Hepatocyte (in vitro differentiated cells): ENCODE data around the gene WDR4. TPM values are rescaled to one million over a fixed set of nuclear protein-coding genes. Genes with fewer than 3 reads are reported as not detected.
"Not testable (repeated sequence)": the region's sequence is repeated elsewhere in the genome, so short reads cannot be mapped to it uniquely, and the experiment has no call there.

Experiments
- DNase-seq: peaks from one replicate; pipeline ENCODE4 v3.0.0-alpha.2; 2016; ENCODE audit warnings: low spot score
- H2AFZ ChIP-seq: fragments of 200-600 bp; sonication (generic); 2 replicates; pipeline ENCODE4 v1.6.0; 2016; ENCODE audit warnings: antibody characterized with exemption, mild to moderate bottlenecking
- H3K27ac ChIP-seq: fragments of 200-600 bp; sonication (generic); 2 replicates; pipeline ENCODE4 v1.5.1; 2016; ENCODE audit warnings: mild to moderate bottlenecking
- H3K27me3 ChIP-seq: fragments of 200-600 bp; sonication (generic); 2 replicates; pipeline ENCODE4 v1.6.1; 2016
- H3K36me3 ChIP-seq: fragments of 200-600 bp; sonication (generic); replicated peaks from 2 replicates; pipeline ENCODE4 v1.5.1; 2016; ENCODE audit warnings: low read depth; ENCODE audit not compliant: insufficient read depth
- H3K4me1 ChIP-seq: fragments of 200-600 bp; sonication (generic); 2 replicates; pipeline ENCODE4 v1.5.1; 2016; ENCODE audit warnings: mild to moderate bottlenecking, moderate library complexity; ENCODE audit not compliant: insufficient read depth
- H3K4me2 ChIP-seq: fragments of 200-600 bp; sonication (generic); 2 replicates; pipeline ENCODE4 v1.6.0; 2016
- H3K4me3 ChIP-seq: fragments of 200-600 bp; sonication (generic); 2 replicates; pipeline ENCODE4 v1.5.1; 2016; ENCODE audit warnings: mild to moderate bottlenecking
- H3K79me2 ChIP-seq: fragments of 200-600 bp; sonication (generic); 2 replicates; pipeline ENCODE4 v1.6.0; 2017; ENCODE audit warnings: mild to moderate bottlenecking
- H3K9me2 ChIP-seq: fragments of 200-600 bp; sonication (generic); replicated peaks from 2 replicates; pipeline ENCODE4 v1.6.0; 2017; ENCODE audit warnings: mild to moderate bottlenecking; ENCODE audit not compliant: insufficient read depth
- H3K9me3 ChIP-seq: fragments of 200-600 bp; sonication (generic); 2 replicates; pipeline ENCODE4 v1.5.1; 2016; ENCODE audit warnings: low read depth, mild to moderate bottlenecking
- H4K20me1 ChIP-seq: fragments of 200-600 bp; sonication (generic); 2 replicates; pipeline ENCODE4 v1.6.0; 2016; ENCODE audit warnings: mild to moderate bottlenecking; ENCODE audit not compliant: insufficient read depth, poor library complexity, severe bottlenecking
- EZH2 ChIP-seq: fragments of 200-600 bp; sonication (generic); IDR thresholded peaks from 2 replicates; pipeline ENCODE4 v1.6.1; 2016; ENCODE audit warnings: antibody characterized with exemption, mild to moderate bottlenecking, borderline replicate concordance
- EZH2phosphoT487 ChIP-seq: fragments of 200-600 bp; sonication (generic); IDR thresholded peaks from one replicate; pipeline ENCODE4 v1.6.1; 2018; ENCODE audit warnings: antibody characterized with exemption, mild to moderate bottlenecking, low read depth, moderate library complexity; ENCODE audit not compliant: unreplicated experiment, severe bottlenecking
- WGBS: methylation state at CpG from one replicate; pipeline ENCODE4 v1.1.6; 2016; ENCODE audit warnings: low lambda C conversion rate; ENCODE audit errors: missing lambda C conversion rate; 5-methylcytosine and 5-hydroxymethylcytosine counted together
- polyA plus RNA-seq: library from polyadenylated mRNA; unstranded; fragments of >200 nt; fragmentation: Nextera tagmentation; extraction: Ambion mirVana; gene quantifications from 2 replicates; pipeline ENCODE4 v1.2.1, GENCODE V29; 2016
- total RNA-seq: library from RNA; depleted of rRNA; stranded (reverse); fragments of >200 nt; gene quantifications from 2 replicates; pipeline ENCODE4 v1.2.3, GENCODE V29; 2014
- TF ChIP-seq, protein P1 (sequence below): fragments of 200-600 bp; sonication (generic); IDR thresholded peaks from 2 replicates; pipeline ENCODE4 v1.5.1; 2016; ENCODE audit warnings: antibody characterized with exemption, mild to moderate bottlenecking; ENCODE audit not compliant: poor library complexity

The WDR4 gene
- total and polyA plus RNA-seq, 2 experiments from 2014 or later = 6.4 to 11.1 TPM

DNA sequence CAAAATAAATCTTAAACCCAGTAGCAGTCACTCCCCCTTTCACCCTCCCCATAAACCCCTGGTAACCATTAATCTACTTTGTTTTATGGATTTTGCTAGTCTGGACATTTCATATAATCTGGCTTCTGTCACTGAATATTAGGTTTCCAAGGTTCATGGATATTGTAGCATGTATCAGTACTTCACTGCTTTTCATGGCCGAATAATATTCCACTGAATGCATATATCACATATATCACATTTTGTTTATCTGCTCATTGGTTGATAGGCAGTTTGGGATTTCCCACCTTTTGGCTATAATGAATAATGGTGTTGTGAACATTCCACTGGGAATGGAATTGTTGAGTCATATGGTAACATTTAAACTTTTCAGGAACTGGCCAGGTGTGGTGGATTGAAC is 4.6 kb upstream of the WDR4 start:
- no peak overlapping the region for H3K4me2 ChIP-seq
- no peaks in the 10 kb centered on the region for H4K20me1 ChIP-seq
- DNase-seq = no peak
- TF ChIP-seq, protein P1, sequence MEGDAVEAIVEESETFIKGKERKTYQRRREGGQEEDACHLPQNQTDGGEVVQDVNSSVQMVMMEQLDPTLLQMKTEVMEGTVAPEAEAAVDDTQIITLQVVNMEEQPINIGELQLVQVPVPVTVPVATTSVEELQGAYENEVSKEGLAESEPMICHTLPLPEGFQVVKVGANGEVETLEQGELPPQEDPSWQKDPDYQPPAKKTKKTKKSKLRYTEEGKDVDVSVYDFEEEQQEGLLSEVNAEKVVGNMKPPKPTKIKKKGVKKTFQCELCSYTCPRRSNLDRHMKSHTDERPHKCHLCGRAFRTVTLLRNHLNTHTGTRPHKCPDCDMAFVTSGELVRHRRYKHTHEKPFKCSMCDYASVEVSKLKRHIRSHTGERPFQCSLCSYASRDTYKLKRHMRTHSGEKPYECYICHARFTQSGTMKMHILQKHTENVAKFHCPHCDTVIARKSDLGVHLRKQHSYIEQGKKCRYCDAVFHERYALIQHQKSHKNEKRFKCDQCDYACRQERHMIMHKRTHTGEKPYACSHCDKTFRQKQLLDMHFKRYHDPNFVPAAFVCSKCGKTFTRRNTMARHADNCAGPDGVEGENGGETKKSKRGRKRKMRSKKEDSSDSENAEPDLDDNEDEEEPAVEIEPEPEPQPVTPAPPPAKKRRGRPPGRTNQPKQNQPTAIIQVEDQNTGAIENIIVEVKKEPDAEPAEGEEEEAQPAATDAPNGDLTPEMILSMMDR = no peak
- no peak for TF ChIP-seq EZH2
- TF ChIP-seq EZH2phosphoT487 = no peak
- no peak overlapping the region for H3K27ac ChIP-seq
- H3K9me3 ChIP-seq = no peaks in the 10 kb centered on the region
- no peaks in the 10 kb centered on the region for H3K4me1 ChIP-seq
- H2AFZ ChIP-seq = no peak overlapping the region
- peaks cover 10% of the 10 kb centered on the region for H3K79me2 ChIP-seq
- H3K36me3 ChIP-seq = no peaks in the 10 kb centered on the region
- H3K9me2 ChIP-seq = no peaks in the 10 kb centered on the region
- H3K27me3 ChIP-seq = no peaks in the 10 kb centered on the region
- WGBS = 96% methylated on average over 1 of the region's 1 CpG
- no peak overlapping the region for H3K4me3 ChIP-seq

DNA sequence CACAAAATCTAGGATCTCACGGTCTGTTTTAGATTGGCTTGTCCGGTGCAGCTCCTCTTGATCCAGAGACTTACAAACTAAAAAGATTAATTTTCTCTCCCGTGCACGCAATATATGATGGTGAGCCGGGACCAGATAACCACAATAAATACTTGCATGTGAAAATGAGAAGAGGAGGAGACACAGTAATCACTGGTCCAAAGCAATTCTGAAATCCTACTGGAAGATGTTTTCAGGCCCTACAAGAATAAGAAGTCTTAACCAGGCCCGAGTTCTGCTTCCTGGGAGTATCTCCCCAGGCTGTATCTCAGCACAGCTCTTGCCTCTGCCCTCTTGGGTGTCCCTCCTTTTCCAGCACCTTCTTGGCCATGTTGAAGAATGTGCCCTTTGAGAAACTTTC is 1.0 kb upstream of the WDR4 start:
- peaks cover 27% of the 10 kb centered on the region for H3K79me2 ChIP-seq
- WGBS = 94% methylated on average over 6 of the region's 6 CpGs
- no peaks in the 10 kb centered on the region for H3K9me3 ChIP-seq
- no peaks in the 10 kb centered on the region for H3K27me3 ChIP-seq
- H2AFZ ChIP-seq = peak overlapping the region; percentile 95
- H3K27ac ChIP-seq = peak overlapping the region; percentile 93
- no peaks in the 10 kb centered on the region for H3K36me3 ChIP-seq
- H3K4me2 ChIP-seq = peak overlapping the region; percentile 79
- H3K9me2 ChIP-seq = no peaks in the 10 kb centered on the region
- TF ChIP-seq EZH2 = no peak
- TF ChIP-seq, protein P1 = no peak
- no peak for TF ChIP-seq EZH2phosphoT487
- DNase-seq = no peak
- peak overlapping the region; percentile 71 for H3K4me3 ChIP-seq
- H4K20me1 ChIP-seq = no peaks in the 10 kb centered on the region
- peaks cover 4% of the 10 kb centered on the region for H3K4me1 ChIP-seq

DNA sequence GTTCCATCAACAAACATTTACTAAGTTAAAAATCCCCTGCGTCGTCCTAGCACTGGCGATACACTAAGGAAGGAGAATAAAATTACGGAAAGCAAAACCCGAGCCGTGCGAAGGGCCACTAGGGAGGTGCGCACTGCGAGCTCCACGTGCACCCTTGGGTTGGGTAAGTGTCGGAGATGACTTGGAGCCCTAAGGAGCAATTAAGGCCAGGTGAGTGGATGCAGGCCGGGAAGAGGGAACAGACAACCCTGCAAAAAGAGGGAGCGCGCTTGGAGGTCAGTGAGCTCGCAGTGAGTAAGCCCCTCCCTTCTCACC is 704 bp downstream of the WDR4 start:
- Histone ChIP-seq H2AFZ (peak overlapping the region; percentile 84), H3K27me3 (no peaks in the 10 kb centered on the region), H4K20me1 (no peaks in the 10 kb centered on the region), H3K4me3 (peak overlapping the region; percentile 90), H3K36me3 (no peaks in the 10 kb centered on the region), H3K4me1 (peaks cover 4% of the 10 kb centered on the region), H3K79me2 (peaks cover 27% of the 10 kb centered on the region), H3K9me3 (no peaks in the 10 kb centered on the region), H3K9me2 (no peaks in the 10 kb centered on the region), H3K4me2 (peak overlapping the region; percentile 93), H3K27ac (peak overlapping the region; percentile 93)
- no peak for DNase-seq
- no peak for TF ChIP-seq EZH2
- TF ChIP-seq EZH2phosphoT487 = no peak
- TF ChIP-seq, protein P1 = no peak
- 3% methylated on average over 15 of the region's 15 CpGs for WGBS

DNA sequence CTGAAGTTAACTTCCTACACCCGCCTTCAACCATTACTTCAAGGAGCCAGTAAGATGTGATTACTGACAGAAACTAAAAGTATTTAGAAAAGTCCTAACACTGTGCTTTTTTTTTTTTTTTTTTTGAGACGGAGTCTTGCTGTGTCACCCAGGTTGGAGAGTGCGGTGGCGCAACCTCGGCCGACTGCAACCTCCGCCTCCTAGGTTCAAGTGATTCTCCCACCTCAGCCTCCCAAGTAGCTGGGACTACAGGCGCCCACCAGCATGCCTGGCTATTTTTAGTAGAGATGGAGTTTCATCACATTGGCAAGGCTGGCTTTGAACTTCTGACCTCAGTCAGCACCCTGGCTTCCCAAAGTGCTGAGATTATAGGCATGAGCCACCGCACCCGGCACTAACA is 3.5 kb downstream of the WDR4 start:
- H3K27me3 ChIP-seq, H3K9me2 ChIP-seq, DNase-seq, H4K20me1 ChIP-seq, H3K9me3 ChIP-seq, H3K36me3 ChIP-seq, H3K4me2 ChIP-seq, H3K27ac ChIP-seq, H3K4me3 ChIP-seq, H3K4me1 ChIP-seq, H2AFZ ChIP-seq: not testable (repeated sequence)
- WGBS = 94% methylated on average over 7 of the region's 10 CpGs
- H3K79me2 ChIP-seq = peaks cover 27% of the 10 kb centered on the region
